Prostate gland (tissue), 2 donors: Measurements from ENCODE around the gene RGS13. TPM values are rescaled to one million over a fixed set of nuclear protein-coding genes. Genes with fewer than 3 reads are reported as not detected.

Source experiments
- DNase-seq: peaks from one replicate; pipeline ENCODE4 v3.0.0-alpha.2; 2019; ENCODE audit warnings: low spot score
- H3K27ac ChIP-seq, 2 donors: fragments of 200-600 bp; sonication (generic); 2 replicates each; pipeline ENCODE4 v1.5.1; 2017 to 2019
- H3K27me3 ChIP-seq: fragments of 200-600 bp; sonication (generic); replicated peaks from 2 replicates; pipeline ENCODE4 v1.5.1; 2019; ENCODE audit not compliant: insufficient read depth
- H3K36me3 ChIP-seq, 2 donors: fragments of 200-600 bp; sonication (generic); 1 replicate in 1 of 2; 2 replicates in 1 of 2; pipeline versions ENCODE4 v1.5.1 to v1.8.1; 2017 to 2019
- H3K4me1 ChIP-seq: fragments of 200-600 bp; sonication (generic); replicated peaks from 2 replicates; pipeline ENCODE4 v1.5.1; 2019
- H3K4me3 ChIP-seq, 2 donors: fragments of 200-600 bp; sonication (generic); 2 replicates each; pipeline ENCODE4 v1.5.1; 2017 to 2019
- H3K9me3 ChIP-seq: fragments of 200-600 bp; sonication (generic); 2 replicates; pipeline ENCODE4 v1.5.1; 2017
- CTCF ChIP-seq, 4 experiments: fragments of 200-600 bp in 2 of 4; fragments of 450-650 bp in 2 of 4; sonication (generic) in 2 of 4; IDR thresholded peaks; 1 replicate in 3 of 4; 2 replicates in 1 of 4; pipeline ENCODE4 v1.5.1; 2016 to 2019; ENCODE audit warnings: antibody characterized with exemption in 4 of 4, mild to moderate bottlenecking in 2 of 4, moderate library complexity in 2 of 4
- POLR2A ChIP-seq: fragments of 450-650 bp; IDR thresholded peaks from one replicate; pipeline ENCODE4 v1.6.1; 2016; ENCODE audit warnings: antibody characterized with exemption, mild to moderate bottlenecking
- POLR2AphosphoS5 ChIP-seq: sonication (generic); formaldehyde crosslinking; IDR thresholded peaks from one replicate; pipeline ENCODE4 v1.6.1; 2017; ENCODE audit warnings: antibody characterized with exemption
- WGBS: methylation state at CpG from one replicate; pipeline ENCODE4 v1.1.5; 2018; 5-methylcytosine and 5-hydroxymethylcytosine counted together
- intact Hi-C: fragments of 100-400 bp; cut with DNase I; formaldehyde crosslinking; loops from one replicate; pipeline ENCODE4 v1.14.2; 2022
- total RNA-seq, 2 donors: library from RNA; depleted of rRNA; stranded (reverse); fragments of >200 nt; gene quantifications; one replicate each; pipeline ENCODE4 v1.1.0, GENCODE V29; 2016

The RGS13 gene
- total RNA-seq, 2 donors from 2014 or later, result not detected

GRCh38 chr1:192689459-192689858 lies 53.5 kb downstream of the RGS13 start:
- H3K27ac ChIP-seq, result no peak overlapping the region
- DNase-seq, result no peak
- intact Hi-C loops, result no loop called here
- no peaks in the 10 kb centered on the region for H3K36me3 ChIP-seq
- no peaks in the 10 kb centered on the region for H3K4me1 ChIP-seq
- H3K9me3 ChIP-seq, result no peaks in the 10 kb centered on the region
- no peaks in the 10 kb centered on the region for H3K27me3 ChIP-seq
- H3K4me3 ChIP-seq, result no peak overlapping the region
- TF ChIP-seq POLR2A (no peak), POLR2AphosphoS5 (no peak), CTCF (IDR thresholded peaks at IDR 0.05) (no peak)

- H3K27ac ChIP-seq, result no peak overlapping the region
- no peak for TF ChIP-seq CTCF (IDR thresholded peaks at IDR 0.05)
- TF ChIP-seq POLR2A, result no peak
- no peak for TF ChIP-seq POLR2AphosphoS5
- DNase-seq, result no peak
- no peaks in the 10 kb centered on the region for H3K27me3 ChIP-seq
- H3K36me3 ChIP-seq, result no peaks in the 10 kb centered on the region
- H3K4me1 ChIP-seq, result no peaks in the 10 kb centered on the region
- WGBS, result 43% methylated on average over 1 of the region's 1 CpG
- H3K4me3 ChIP-seq, result no peak overlapping the region
- intact Hi-C loops, result no loop called here
- H3K9me3 ChIP-seq, result no peaks in the 10 kb centered on the region
Measured at GRCh38 chr1:192691041-192691440, 55.1 kb downstream of the RGS13 start.

GRCh38 chr1:192696082-192696481 lies 60.1 kb downstream of the RGS13 start:
- DNase-seq, result no peak
- Histone ChIP-seq H3K4me3 (no peak overlapping the region), H3K27ac (no peak overlapping the region), H3K36me3 (no peaks in the 10 kb centered on the region), H3K27me3 (no peaks in the 10 kb centered on the region), H3K4me1 (no peaks in the 10 kb centered on the region), H3K9me3 (no peaks in the 10 kb centered on the region)
- TF ChIP-seq CTCF (IDR thresholded peaks at IDR 0.05) (no peak), POLR2A (no peak), POLR2AphosphoS5 (no peak)
- WGBS, result 91% methylated on average over 2 of the region's 2 CpGs
- intact Hi-C loops, result no loop called here

GRCh38 chr1:192697771-192698170 lies 61.8 kb downstream of the RGS13 start:
- TF ChIP-seq POLR2A, result no peak
- TF ChIP-seq POLR2AphosphoS5, result no peak
- no peak for TF ChIP-seq CTCF (IDR thresholded peaks at IDR 0.05)
- Histone ChIP-seq H3K36me3 (no peaks in the 10 kb centered on the region), H3K4me3 (no peak overlapping the region), H3K4me1 (no peaks in the 10 kb centered on the region), H3K9me3 (no peaks in the 10 kb centered on the region), H3K27ac (no peak overlapping the region), H3K27me3 (no peaks in the 10 kb centered on the region)
- intact Hi-C loops, result no loop called here
- 96% methylated on average over 2 of the region's 2 CpGs for WGBS
- DNase-seq, result no peak

GRCh38 chr1:192698731-192699130 lies 62.8 kb downstream of the RGS13 start:
- intact Hi-C loops, result no loop called here
- 98% methylated on average over 11 of the region's 11 CpGs for WGBS
- no peaks in the 10 kb centered on the region for H3K27me3 ChIP-seq
- H3K4me1 ChIP-seq, result no peaks in the 10 kb centered on the region
- H3K36me3 ChIP-seq, result no peaks in the 10 kb centered on the region
- H3K27ac ChIP-seq, result no peak overlapping the region
- H3K4me3 ChIP-seq, result no peak overlapping the region
- no peaks in the 10 kb centered on the region for H3K9me3 ChIP-seq
- TF ChIP-seq POLR2AphosphoS5 (no peak), POLR2A (no peak), CTCF (IDR thresholded peaks at IDR 0.05) (no peak)
- no peak for DNase-seq
